Activated CD4-positive, alpha-beta T cell treated with anti-CD3 and anti-CD28 coated beads for 1 hour (primary cell): ENCODE results near the gene PACS2.
"Not testable (repeated sequence)": the region's sequence is repeated elsewhere in the genome, so short reads cannot be mapped to it uniquely, and the experiment has no call there.

Experiments
- DNase-seq: peaks from one replicate; pipeline ENCODE4 v3.0.0-alpha.2; 2020

PACS2 gene

DNA sequence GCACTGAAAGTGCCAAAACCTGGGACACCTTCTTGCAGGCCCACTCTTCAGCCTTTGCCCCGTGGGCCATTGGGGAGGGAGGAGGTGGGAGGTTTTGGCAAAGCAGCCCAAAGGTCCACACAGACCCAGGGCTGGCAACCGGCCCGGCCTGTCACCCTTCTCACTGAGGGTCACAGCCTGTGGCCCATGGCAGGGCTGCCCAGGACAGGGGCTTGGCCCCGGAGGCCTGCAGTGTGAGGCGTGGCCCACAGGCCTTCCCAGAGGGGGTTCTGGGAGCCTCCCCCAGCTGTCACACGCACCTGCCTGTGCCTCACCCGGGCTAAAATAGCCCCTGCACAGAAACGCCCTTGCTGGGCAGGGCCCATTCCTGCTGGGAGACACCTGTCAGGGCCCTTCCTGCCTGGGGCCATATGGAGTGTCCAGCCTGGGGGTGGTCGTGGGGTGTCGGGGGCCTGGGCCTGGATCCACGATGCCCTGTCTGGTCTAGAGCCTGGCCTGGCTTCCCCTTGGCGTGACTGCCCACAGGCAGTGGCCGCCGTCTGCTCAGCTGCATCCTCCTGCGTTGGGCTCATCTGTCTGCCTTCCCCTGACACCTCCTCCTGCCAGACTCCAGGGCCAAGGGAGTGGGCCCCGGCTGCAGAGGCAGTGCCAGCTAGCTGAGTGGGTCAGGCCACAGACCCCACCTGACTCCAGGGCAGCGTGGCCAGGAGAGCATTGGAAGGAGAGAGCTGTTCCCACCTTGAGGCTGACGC is 19.2 kb downstream of the PACS2 start:
- DNase-seq = no peak

DNA sequence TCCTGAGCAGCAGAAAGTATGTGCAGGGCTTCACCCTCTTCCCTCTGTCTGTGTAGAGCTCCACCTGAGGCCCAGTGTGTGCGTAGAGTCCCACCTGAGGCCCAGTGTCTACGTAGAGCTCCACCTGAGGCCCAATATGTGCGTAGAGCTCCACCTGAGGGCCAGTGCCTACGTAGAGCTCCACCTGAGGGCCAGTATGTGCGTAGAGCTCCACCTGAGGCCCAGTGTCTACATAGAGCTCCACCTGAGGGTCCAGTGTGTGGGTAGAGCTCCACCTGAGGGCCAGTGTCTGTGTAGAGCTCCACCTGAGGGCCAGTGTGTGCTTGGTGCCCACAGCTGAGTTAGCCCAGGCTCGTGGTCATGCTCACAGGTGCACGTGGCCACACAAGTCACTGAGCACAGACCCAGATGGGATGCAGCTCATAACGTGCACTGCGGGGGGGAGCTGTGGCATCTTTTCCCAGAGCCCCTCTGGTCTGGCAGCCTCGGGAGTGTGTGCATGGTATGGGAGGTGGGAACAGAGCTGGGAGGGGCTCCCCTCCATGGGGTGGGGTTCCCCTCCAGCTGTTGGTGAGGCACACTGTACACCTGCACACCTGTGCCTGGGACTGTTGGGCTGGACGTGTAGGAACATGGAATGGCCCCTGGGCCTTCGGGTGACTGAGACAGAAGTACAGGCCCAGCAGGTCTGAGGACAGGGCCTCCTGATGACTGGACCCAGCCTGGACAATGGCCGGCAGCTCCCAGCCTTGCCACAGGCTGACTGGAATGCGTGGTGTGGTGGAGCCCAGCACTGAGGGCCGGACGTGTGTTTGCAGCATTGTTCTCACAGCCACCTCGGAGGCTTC is 20.1 kb downstream of the PACS2 start:
- DNase-seq = no peak

DNA sequence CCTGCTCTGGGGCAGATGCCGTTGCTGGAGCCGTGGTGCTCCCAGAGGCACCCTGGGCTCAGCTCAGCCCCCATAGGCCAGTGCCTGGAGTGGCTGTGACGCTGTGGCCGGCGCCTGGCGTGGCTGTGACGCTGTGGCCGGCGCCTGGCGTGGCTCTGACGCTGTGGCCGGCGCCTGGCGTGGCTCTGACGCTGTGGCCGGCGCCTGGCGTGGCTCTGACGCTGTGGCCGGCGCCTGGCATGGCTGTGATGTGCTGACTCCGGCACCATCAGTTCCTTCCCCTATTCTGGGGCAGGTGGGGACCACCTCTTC is 20.6 kb downstream of the PACS2 start:
- not testable (repeated sequence) for DNase-seq

DNA sequence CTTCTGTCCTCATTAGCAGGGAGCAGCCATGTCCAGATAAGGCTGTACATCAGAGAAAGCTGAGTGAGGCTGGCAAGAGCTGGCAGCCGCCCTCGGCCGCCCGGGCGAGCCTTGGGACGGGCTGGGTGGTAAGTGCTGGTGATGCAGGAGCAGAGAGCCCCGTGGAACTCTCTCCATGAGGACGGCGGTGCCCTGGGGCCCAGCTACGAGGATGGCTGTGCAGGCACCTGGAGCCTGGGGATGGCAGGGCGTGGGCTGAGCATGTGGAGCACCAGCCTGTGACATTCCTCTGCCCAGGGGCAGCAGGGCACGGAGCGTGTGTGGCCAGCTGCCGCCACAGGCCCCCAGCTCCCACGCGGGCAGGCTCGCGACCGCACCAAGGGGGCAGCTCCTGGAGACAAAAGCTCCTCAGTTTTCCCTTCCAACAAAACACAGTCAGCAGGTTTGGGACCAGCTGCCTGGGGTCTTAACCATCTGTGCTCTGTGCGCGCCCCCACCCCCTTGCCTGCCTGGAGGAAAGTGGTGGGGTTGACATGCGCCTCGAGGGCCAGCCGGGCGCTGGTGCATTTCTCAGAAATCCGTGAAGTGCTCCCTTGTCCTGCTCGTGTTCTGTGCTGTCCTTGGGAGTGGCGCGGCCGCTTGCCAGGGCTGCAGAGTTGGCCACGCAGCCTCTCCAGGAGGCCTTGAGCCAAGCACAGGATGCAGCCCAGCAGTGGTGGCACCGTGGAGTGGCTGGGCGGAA is 21.4 kb downstream of the PACS2 start:
- DNase-seq = no peak

DNA sequence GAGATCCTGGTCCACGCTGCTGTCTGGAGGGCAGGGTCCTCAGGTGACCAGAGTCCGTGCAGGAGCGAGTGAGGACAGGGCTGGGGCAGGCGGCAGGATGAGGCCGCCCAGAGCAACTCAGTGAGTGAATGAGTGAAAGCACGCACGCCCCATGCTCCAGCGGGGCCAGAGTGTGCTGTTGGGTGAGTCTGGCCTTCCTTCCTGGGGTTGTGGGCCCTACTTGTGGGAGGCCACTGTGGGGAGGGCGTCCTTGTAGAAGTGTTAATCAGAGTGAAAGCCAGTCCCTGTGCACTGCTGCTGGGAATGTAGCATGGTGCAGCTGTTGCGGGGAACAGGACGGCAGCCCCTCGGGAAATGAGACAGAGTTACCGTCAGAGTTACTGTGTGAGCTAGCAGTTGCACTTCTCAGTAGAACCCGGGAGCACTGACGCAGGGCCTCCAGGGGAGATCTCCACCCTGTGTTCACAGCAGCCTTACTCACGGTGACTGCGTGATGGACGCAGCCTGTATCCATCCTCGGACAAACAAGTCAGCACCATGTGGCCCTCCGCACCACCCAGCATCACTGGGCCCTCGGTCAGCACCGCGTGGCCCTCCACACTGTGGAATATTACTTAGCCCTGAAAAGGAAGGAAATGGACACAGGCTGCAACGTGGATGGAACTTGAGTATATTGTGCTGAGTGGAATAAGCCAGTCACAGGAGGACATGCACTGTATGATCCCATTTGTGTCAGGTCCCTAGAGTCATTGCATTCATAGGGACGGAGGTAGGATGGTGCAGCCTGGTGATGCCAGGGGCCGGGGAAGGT is 22.1 kb downstream of the PACS2 start:
- DNase-seq = no peak

DNA sequence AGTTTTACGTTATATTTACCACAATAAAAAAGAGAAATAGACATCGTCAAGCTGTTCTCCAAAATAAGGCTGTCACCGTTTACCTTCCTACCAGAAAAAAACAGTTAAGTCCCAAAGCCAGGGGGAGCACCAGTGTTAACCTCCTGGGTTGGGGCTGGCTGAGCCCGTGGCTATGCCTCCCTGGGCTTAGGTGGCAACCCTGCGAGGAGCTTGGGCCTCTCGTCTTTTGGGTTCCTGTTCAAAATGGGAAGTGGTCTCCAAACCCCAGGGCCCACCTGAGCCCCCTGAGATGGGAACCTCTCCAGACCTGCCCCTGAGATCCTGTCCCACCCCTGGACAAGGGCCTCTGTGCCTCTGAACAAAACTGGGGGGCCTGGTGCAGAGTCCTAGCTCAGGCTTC is 22.9 kb downstream of the PACS2 start:
- DNase-seq = no peak

DNA sequence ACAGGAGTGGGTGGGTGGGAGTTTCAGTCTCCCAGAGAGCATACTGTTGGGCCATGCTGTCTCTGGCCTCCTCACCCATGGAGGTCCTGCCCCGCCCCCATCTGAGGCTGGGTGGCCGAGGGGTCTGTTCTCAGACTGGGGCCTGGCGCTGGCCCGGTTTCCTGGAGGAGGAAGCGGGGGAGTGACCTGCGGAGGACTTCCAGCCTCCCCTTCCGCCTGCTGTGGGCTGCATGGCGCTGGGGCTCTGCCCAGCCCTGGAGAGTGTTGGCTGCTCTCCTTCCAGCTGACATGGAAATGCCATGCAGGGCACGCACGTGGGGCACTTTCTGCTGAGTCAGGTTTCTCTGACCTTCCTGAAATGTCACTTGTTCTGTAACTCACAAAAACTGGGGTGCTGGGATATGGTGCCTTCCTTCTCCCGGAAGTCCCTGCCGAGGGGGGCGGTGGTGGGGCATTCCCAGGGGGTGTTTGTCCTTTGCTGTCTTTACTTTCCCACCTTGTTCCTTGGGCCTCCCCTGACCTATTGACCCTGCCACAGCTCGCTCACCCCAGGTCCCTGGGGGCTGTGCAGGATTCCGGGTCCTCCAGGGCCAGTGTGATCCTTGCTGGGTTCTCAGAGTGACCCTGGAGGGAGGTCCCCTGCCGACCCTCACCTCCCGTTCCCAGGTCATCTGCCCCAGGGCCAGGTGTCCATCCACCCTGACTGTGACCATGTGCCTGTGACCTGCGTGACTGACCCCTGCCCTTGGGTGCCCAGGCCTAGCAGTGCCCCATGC is 23.6 kb downstream of the PACS2 start:
- no peak for DNase-seq

DNA sequence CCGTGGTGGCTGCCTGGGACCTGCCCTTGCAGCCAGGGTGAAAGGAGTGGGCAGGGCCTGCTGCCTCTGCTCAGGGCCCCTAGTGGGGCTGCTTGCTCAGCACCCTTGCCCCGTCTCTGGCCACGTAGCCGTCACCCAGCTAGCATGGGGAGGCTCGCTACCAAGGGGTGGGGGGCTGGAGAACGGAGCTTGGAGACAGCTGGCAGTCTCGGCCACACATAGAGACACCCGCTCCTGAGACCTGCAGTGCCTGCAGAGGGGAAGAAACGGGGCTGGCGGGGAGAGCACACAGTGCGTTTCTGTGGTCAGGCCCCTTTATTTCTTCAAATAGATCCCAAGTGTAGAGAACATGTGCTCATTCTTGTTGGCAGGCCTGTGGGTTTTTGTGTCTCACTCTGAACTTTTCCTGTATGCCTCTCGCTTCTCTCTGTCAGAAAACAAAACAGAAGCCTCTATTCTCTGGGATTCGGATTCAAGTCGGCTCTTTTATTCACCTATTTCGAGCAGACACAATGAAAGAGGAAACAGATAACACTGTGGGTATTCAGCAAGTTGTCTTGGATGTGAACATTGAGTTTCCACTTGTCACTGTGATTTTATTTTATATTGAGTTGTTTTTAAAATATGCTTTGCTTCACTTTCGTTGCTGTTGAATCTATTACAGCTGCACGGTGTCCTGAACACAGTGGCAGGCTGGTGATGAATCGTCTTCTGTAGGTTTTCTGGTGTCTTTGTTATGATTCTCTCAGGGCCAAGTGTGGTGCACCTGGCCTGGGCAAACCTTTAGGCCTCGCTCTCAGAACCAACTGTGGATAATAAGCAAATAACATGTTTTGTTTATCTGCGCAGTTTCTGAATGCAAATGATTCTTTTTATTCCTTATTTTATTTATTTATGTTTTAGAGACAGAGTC is 26.5 kb downstream of the PACS2 start:
- no peak for DNase-seq

DNA sequence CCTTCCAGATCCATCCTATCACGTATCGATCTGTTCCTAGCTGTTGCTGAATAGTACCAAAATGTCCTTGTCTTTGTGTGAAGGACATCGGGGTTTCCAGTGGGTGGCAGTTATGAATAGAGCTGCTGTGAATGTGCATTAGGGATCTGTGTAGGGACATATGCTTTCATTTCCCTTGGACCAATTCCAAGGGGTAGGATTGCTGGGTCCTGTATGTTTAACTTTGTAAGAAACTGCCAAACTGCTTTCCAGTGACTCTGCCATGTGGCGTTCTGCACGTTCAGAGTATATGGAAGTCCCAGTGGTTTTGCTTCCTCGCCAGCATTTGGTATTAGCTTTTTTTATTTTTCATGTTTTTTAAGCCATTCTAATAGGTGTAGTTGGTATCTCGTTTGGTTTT is 28.6 kb downstream of the PACS2 start:
- DNase-seq = no peak

DNA sequence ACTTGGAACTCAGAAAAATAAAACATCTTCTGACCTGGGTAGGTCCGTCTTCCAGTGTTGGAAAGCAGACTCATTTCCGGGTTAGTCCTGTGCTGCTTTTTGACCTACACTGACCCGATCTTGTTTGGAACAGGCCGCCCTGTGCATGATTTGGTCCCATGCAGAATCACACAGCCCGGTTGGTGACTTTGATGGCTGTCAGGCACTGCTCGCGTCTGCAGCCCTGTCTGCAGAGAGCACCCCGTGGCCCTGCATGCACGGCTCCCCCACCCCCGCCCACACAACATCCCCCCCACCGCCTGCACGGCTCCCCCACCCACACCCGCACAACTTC is 31.6 kb downstream of the PACS2 start:
- DNase-seq = no peak

DNA sequence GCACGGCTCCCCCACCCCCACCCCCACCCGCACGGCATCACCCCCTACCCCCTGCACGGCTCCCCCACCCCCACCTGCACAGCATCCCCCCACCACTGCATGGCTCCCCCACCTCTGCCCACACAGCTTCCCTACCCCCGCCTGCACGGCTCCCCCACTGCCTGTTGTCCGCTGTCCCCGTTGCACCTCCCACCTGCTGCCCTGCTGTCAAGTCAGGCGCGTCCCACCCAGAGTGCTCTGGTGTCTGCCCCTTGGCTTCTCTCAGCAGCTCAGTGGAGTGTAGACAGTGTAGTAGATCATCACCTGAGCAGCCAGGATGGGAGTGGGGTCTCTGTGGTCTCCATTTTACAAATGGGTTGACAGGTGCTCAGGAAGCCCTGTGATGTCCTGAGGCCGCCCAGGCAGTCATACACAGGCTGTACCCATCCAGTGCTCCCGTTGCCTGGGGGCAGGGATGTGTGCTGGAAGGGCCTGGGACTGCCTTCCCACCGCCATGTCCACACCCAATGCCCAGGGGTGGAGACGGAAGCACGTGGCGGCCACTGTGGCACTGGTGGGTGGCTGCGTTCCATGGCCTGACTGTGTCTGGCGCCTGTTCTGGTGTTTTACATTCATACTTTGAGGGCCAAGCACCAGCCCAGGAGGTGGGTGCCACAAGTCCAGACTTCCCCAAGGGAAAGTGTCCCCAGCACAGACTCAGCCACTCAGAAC is 32.5 kb downstream of the PACS2 start:
- DNase-seq = no peak

DNA sequence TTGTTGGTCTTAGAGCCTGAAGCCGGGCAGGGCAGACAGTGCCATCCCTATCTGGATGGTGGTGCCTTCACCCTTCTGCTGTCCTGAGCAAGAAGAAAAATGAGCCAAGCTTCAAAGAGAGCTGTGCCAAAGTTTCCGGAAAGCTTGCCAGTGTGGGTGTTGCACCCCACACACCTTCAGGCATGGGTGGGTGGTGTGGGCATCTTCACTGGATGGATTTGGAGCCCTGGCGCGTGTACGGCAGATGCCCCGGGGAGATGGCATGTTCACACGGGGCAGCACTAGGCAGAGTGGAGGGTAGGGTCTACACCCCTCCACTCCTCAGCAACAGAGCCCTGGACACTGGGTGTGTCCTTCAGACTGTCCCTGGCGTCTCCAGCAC is 33.0 kb downstream of the PACS2 start:
- DNase-seq = no peak

DNA sequence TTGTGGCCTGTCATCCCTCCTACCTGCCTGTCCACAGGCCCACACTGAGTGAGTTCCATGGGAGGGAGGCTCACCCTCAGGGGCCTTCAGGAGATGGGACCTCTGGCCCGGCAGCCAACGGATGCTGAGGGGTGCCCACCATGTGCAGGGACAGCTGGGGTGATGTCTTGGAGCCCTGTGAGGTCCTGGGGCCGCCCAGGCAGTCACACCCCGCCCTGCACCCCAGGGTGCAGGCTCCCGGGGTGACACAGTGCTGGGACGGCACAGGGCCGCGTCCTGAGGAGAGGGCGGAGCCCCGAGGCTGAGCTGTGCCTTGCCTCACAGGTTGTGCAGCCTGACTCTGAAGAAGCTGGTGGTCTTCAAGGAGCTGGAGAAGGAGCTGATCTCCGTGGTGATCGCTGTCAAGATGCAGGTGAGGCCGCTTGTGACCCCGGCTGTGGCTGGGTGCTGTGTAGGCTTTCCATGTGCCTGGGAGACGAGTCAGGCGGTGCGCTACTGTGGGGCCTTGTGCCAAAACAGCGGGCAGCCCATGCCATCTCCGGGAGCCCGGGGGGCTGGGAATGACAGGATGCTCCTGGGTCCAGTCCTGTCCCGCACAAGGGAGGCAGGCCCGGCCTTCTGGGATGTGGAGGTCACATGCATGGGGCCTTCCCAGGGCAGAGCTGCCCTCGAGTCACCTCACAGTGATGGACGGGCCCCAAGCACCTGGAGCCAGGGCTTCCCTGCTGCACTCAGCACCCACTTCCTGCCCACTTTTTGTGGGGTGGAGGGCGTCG is 33.8 kb downstream of the PACS2 start:
- DNase-seq = no peak

DNA sequence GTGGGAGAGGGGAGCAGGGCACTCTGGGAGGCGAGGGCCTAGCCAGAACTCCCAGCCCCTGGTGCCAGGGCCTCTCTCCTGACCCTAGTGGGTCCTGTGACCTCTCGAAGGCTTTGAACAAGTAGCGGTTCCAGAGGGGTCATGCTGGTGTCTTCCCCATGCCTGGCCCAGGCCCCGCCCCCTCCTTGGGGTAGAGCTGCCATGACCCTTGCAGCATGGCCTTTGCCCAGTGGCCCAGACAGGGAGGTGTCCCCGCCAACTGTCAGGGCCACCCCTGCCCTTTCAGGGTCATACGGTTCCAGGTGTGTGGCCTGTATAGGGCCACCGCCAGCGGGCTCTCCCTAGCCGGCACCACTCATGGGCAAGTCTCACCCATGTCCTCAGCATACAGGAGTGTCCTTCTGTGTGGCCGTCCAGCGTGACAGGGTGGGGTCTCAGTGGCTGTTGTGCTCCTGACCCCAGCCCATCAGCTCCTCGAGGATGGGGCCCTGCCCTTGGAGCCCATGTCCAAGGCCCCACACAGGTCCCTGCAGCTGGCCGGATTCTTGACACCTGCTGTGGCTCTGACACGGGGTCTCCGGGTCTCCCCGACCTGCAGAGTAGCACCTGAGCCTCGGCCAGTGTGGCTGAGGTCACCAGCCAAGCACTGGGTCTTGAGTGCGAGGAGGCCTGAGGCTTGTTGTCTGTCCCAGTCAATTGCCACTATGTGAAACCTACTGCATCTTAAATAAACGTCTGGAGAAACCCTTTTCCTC is 34.6 kb downstream of the PACS2 start:
- no peak for DNase-seq

DNA sequence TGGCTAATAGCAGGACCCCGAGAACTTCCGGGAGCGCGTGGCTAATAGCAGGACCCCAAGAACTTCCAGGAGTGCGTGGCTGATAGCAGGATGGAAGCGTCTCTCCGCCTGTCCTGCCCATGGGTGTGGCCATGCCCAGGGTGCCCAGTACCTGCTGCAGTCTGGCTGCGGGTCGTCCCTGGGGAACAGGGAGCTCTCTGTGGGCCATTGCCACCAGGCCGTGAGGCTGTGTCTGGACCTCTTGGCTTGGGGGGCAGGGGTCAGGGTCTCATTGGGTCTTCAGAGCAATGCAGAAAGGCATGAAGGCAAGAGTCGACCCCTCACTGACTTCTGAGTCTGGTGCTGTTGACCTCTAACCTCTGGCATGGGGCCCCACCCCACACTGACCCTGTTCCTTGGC is 35.4 kb downstream of the PACS2 start:
- no peak for DNase-seq

DNA sequence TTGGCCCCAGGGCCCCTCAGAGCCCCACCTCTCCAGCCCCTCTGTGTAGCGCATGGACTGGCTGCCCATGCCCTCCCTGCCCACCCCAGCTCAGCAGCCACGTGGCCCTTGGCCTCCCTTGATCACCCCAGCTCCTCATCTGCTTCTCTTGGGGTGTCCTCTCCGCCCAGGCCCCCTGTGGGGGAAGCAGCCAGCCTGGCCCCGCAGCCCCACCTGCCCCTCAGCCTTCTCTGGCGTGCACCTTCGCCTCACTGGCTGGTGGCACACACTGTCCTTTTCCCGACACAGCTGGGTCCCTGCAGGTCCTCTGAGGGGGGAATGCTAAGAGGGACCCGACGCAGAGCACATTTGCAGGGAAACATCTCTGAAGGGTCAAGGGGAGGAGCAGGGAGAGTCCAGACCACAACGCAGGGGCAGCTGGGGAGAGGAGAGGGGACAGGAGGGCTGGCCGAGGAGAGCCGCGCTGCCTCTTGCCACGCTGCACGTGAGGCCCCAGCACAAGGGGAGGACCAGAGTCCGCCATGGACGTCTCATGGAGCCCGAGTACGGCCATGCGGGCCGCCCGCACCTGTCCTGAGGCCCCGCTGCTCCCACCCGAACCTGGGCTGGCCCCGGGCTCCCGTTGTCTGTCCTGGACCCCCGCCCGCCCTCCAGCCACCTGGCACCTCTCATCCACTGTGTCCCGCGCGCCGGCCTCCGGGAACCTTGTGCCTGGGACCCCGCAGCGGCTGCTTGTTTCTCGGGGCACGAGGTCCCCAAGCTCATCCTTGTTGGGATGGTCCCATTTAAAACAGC is 36.1 kb downstream of the PACS2 start:
- no peak for DNase-seq

DNA sequence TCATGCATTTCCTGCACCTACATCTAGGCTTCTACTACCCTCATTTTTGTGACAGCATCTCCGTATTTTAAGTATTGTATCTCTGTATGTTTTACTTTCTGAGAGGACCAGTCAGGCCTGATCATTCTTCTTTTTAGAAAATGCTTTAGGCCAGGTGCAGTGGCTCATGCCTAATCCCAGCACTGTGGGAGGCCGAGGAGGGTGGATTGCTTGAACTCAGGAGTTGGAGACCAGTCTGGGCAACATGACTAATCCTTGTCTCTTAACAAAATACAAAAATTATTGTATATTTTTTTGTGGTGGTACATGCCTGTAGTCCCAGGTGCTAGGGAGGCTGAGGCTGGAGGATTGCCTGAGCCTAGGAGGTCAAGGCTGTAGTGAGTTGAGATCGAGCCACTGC is 36.9 kb downstream of the PACS2 start:
- DNase-seq = no peak
